ENCODE results near the gene GOLGA6A. TPM values are rescaled to one million over a fixed set of nuclear protein-coding genes. Genes with fewer than 3 reads are reported as not detected.
"Not testable (repeated sequence)": the region's sequence is repeated elsewhere in the genome, so short reads cannot be mapped to it uniquely, and the experiment has no call there.

Gene GOLGA6A
- total RNA-seq (1.9 TPM in 1 of 2 replicates, not detected in the other), polyA plus RNA-seq (0.24 TPM in 1 of 2 replicates, not detected in the other)

GRCh38 chr15:74082450-74082849 lies at the start of gene GOLGA6A:
TSS of gene GOLGA6A (minus strand) at chr15:74082550. CDS start at chr15:74082509, 41 bp downstream.
- not testable (repeated sequence) for H3K27me3 ChIP-seq; H3K36me3 ChIP-seq; H3K9me3 ChIP-seq (ENCODE audit: low read depth); DNase-seq (ENCODE audit: low read depth in 1 of 2, low spot score in 1 of 2); H3K4me1 ChIP-seq (ENCODE audit: low read depth); H3K27ac ChIP-seq; H3K4me3 ChIP-seq

- no peaks in the 10 kb centered on the region for H3K9me3 ChIP-seq (ENCODE audit: low read depth)
- no peak for TF ChIP-seq CTCF (IDR thresholded peaks at IDR 0.05; ENCODE audit: low read depth, low read length)
- DNase-seq (ENCODE audit: low read depth in 1 of 2, low spot score in 1 of 2): no peak
- no peak overlapping the region for H3K4me3 ChIP-seq
- H3K27ac ChIP-seq: no peak overlapping the region
- peaks cover 91% of the 10 kb centered on the region for H3K27me3 ChIP-seq
- H3K4me1 ChIP-seq (ENCODE audit: low read depth): peaks cover 12% of the 10 kb centered on the region
- no peaks in the 10 kb centered on the region for H3K36me3 ChIP-seq
Measured at GRCh38 chr15:74131628-74132413, 49.5 kb upstream of the GOLGA6A start.

GRCh38 chr15:74130849-74131627 lies 48.7 kb upstream of the GOLGA6A start:
- no peak for DNase-seq (ENCODE audit: low read depth in 1 of 2, low spot score in 1 of 2)
- Histone ChIP-seq H3K36me3 (no peaks in the 10 kb centered on the region), H3K27me3 (peaks cover 95% of the 10 kb centered on the region), H3K27ac (no peak overlapping the region), H3K9me3 (ENCODE audit: low read depth) (no peaks in the 10 kb centered on the region), H3K4me3 (no peak overlapping the region), H3K4me1 (ENCODE audit: low read depth) (peaks cover 12% of the 10 kb centered on the region)
- TF ChIP-seq CTCF (IDR thresholded peaks at IDR 0.05; ENCODE audit: low read depth, low read length): no peak

- Histone ChIP-seq H3K27ac (no peak within 1 kb of the TSS), H3K4me3 (no peak within 1 kb of the TSS), H3K36me3 (no peaks in the 10 kb centered on the region), H3K9me3 (ENCODE audit: low read depth) (no peaks in the 10 kb centered on the region), H3K4me1 (ENCODE audit: low read depth) (peaks cover 7% of the 10 kb centered on the region), H3K27me3 (peaks cover 96% of the 10 kb centered on the region)
- no peak for TF ChIP-seq CTCF (IDR thresholded peaks at IDR 0.05; ENCODE audit: low read depth, low read length)
- DNase-seq (ENCODE audit: low read depth in 1 of 2, low spot score in 1 of 2): peak; percentile 17 to 38
Measured at GRCh38 chr15:74130155-74130848, 48.0 kb upstream of the GOLGA6A start, which contains the start of gene ISLR2. TSS of gene ISLR2 (plus strand) at chr15:74130586. CDS start at chr15:74132755, 2,169 bp downstream.

- no peak for TF ChIP-seq CTCF (IDR thresholded peaks at IDR 0.05; ENCODE audit: low read depth, low read length)
- H3K27ac ChIP-seq: no peak overlapping the region
- no peaks in the 10 kb centered on the region for H3K9me3 ChIP-seq (ENCODE audit: low read depth)
- peaks cover 94% of the 10 kb centered on the region for H3K27me3 ChIP-seq
- H3K36me3 ChIP-seq: no peaks in the 10 kb centered on the region
- no peak overlapping the region for H3K4me3 ChIP-seq
- H3K4me1 ChIP-seq (ENCODE audit: low read depth): peaks cover 6% of the 10 kb centered on the region
- DNase-seq (ENCODE audit: low read depth in 1 of 2, low spot score in 1 of 2): no peak
Measured at GRCh38 chr15:74129586-74130154, 47.3 kb upstream of the GOLGA6A start.
